Thymus (tissue), 11 donors: Measurements from ENCODE around the gene UBE2G1. TPM values are rescaled to one million over a fixed set of nuclear protein-coding genes. Genes with fewer than 3 reads are reported as not detected.

Source experiments
- DNase-seq, 9 donors: peaks; one replicate each; pipeline ENCODE4 v3.0.0-alpha.2; 2013; ENCODE audit warnings: low spot score in 9 of 9, low read depth in 6 of 9, missing footprints in 1 of 9
- H3K27ac ChIP-seq, 2 donors: one replicate each; pipeline ENCODE4 v1.5.1; 2013; ENCODE audit warnings: control low read depth in 1 of 2, low read depth in 1 of 2, low read length in 1 of 2, mild to moderate bottlenecking in 1 of 2, moderate library complexity in 1 of 2
- H3K27me3 ChIP-seq, 2 donors: one replicate each; pipeline ENCODE4 v1.5.1; 2013; ENCODE audit warnings: low read length in 1 of 2; ENCODE audit not compliant: control insufficient read depth in 2 of 2, insufficient read depth in 1 of 2
- H3K36me3 ChIP-seq, 2 donors: one replicate each; pipeline ENCODE4 v1.5.1; 2013; ENCODE audit warnings: low read length in 1 of 2, mild to moderate bottlenecking in 1 of 2, moderate library complexity in 1 of 2; ENCODE audit not compliant: control insufficient read depth in 2 of 2, insufficient read depth in 2 of 2
- H3K4me1 ChIP-seq, 2 donors: one replicate each; pipeline ENCODE4 v1.5.1; 2013; ENCODE audit warnings: low read length in 2 of 2; ENCODE audit not compliant: control insufficient read depth in 2 of 2, insufficient read depth in 2 of 2
- H3K4me3 ChIP-seq, 2 donors: one replicate each; pipeline ENCODE4 v1.5.1; 2013; ENCODE audit warnings: low read length in 2 of 2, control low read depth in 1 of 2, mild to moderate bottlenecking in 1 of 2
- H3K9me3 ChIP-seq, 2 donors: one replicate each; pipeline ENCODE4 v1.5.1; 2013; ENCODE audit warnings: low read length in 1 of 2, mild to moderate bottlenecking in 1 of 2; ENCODE audit not compliant: control insufficient read depth in 2 of 2, insufficient read depth in 1 of 2
- WGBS: extraction: QIAGEN DNeasy Blood & Tissue Kit; methylation state at CpG from one replicate; pipeline ENCODE4 v1.1.7; 2013; 5-methylcytosine and 5-hydroxymethylcytosine counted together
- polyA plus RNA-seq: library from polyadenylated mRNA; stranded (reverse); fragments of 200-250 nt; gene quantifications from one replicate; pipeline ENCODE4 v1.2.3, GENCODE V29; 2013
- total RNA-seq: library from RNA; stranded (reverse); fragments of 120-200 nt; gene quantifications from one replicate; pipeline ENCODE4 v1.2.4, GENCODE V29; 2013
- donor health status: healthy.

UBE2G1 gene
- total and polyA plus RNA-seq, 2 donors: 19.5 to 31.8 TPM

DNA sequence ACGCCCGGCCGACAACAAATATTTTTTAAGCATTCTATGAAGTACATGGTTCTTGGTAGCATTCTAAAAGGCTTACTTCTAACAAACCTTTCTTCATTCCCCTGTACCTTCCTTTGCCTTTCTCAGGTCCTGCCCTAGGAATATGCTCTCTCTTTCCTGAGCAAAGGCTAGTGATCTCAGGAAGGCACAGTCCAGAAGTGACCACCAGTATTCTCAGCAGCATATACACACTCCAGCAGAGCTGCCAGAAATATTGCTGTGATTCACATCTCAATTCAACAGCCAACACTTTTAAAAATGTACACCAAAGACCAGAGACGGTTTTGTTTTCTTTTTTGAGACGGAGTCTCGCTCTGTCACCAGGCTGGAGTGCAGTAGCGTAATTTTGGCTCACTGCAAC is 61.3 kb downstream of the UBE2G1 start:
- peaks cover 9 to 13% of the 10 kb centered on the region in 2 donors for H3K36me3 ChIP-seq
- no peaks in the 10 kb centered on the region for H3K27me3 ChIP-seq

DNA sequence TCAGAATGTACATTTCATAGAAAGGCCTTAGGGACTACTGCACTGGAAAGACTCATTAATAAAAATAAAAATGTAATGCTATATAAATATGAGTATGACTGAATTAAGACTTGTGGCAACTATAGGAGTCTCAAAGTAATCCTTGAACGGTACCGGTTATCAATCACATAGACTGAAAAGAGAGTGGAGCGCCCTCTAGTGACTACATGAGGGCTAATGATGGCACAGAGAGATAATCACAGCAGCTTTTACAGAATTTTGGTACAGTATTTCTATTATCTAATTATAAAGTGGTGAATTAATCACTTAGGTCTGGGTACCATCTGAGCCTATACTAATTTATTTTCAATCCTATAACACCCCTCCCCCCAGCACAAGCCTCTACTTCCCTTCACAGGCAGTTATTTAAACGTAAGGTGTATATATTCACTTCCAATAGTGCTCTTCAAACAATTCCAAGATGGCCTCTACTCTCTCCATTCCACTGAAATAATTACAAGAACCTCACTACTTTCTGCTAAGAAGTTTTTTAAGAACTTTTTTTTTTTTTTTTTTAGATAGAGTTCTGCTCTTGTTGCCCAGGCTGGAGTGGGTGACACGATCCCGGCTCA is 62.0 kb downstream of the UBE2G1 start:
- Histone ChIP-seq H3K4me3 (no peak overlapping the region), H3K27me3 (no peaks in the 10 kb centered on the region), H3K9me3 (no peaks in the 10 kb centered on the region), H3K36me3 (peaks cover 9 to 13% of the 10 kb centered on the region in 2 donors), H3K4me1 (no peaks in the 10 kb centered on the region), H3K27ac (no peak overlapping the region)
- 56% methylated on average over 6 of the region's 6 CpGs for WGBS
- DNase-seq: peak; percentile 3 to 60 (median 36)

More for the DNA sequence above, 61.3 kb downstream of the UBE2G1 start:
- 98% methylated on average over 7 of the region's 7 CpGs for WGBS
- no peak overlapping the region for H3K4me3 ChIP-seq
- H3K27ac ChIP-seq: no peak overlapping the region
- no peak for DNase-seq
- H3K4me1 ChIP-seq: no peaks in the 10 kb centered on the region
- H3K9me3 ChIP-seq: no peaks in the 10 kb centered on the region

DNA sequence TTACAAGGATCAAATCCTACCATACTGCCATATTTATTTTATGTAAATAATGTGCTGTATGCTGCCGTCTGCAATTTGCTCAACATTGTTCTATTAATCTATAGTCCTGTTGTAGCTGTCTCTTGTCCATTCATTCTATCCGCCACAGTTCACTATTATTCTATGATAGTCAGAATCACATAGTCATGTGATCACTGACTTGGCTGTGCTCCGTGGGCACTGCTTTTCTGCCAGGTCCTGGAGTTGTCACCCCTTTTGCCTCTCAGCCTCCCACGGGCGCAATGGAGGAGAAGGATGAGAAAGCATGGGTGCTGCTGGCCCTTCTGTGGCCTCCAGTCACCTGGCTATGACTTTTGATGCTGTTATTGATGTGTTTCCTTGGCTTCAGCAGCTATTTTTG is 65.4 kb downstream of the UBE2G1 start:
- H3K9me3 ChIP-seq: no peaks in the 10 kb centered on the region
- H3K4me1 ChIP-seq: no peaks in the 10 kb centered on the region
- no peak overlapping the region for H3K4me3 ChIP-seq
- no peak for DNase-seq
- H3K27ac ChIP-seq: no peak overlapping the region
- H3K36me3 ChIP-seq: peaks cover 13 to 14% of the 10 kb centered on the region in 2 donors
- no peaks in the 10 kb centered on the region for H3K27me3 ChIP-seq
- 96% methylated on average over 5 of the region's 5 CpGs for WGBS

DNA sequence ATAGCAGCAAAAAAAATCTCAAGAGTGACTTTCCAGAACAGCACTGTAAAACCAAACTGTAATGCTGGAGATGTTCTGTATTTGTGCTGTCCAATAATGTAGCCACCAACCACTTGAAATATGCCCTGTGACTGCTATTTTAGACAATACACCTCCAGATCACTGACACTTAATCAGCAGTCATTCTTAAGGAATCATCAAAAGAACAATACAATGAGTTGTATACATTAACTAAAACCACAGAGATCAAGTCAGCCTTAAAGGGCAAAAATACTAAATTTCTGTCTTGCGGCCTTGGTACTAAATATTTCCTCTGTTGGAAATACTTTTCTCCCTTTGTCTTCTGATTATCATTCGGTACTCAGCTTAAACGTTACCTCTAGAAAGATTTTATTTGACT is 69.1 kb downstream of the UBE2G1 start:
- Histone ChIP-seq H3K27ac (no peak overlapping the region), H3K27me3 (no peaks in the 10 kb centered on the region), H3K9me3 (no peaks in the 10 kb centered on the region), H3K4me1 (no peaks in the 10 kb centered on the region), H3K4me3 (no peak overlapping the region), H3K36me3 (peaks cover 17 to 18% of the 10 kb centered on the region in 2 donors)
- no peak for DNase-seq
- 98% methylated on average over 3 of the region's 3 CpGs for WGBS

DNA sequence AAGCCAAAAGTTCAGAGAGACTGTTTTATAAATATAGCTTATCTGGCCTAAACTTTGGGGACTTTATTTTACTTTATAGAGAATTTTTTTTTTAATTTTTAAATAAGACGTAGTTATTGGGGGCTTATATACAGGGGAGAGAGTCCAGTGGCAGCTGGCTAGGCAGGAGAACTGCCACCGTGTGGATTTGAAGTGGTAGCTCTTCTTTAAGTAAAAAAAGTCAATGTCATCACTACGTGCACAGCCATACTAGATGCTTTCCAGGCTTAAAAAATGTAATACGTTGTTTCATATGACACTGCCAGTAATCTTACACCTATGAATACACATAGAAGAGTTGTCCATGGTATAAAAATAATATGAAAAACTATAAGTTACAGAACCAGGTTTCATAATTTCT is 70.8 kb downstream of the UBE2G1 start:
- peaks cover 10 to 19% of the 10 kb centered on the region in 2 donors for H3K36me3 ChIP-seq
- no peak overlapping the region for H3K27ac ChIP-seq
- no peak for DNase-seq
- H3K4me3 ChIP-seq: no peak overlapping the region
- H3K4me1 ChIP-seq: no peaks in the 10 kb centered on the region
- H3K9me3 ChIP-seq: no peaks in the 10 kb centered on the region
- no peaks in the 10 kb centered on the region for H3K27me3 ChIP-seq
- whole genome bisulfite sequencing: 84% methylated on average over 4 of the region's 4 CpGs

DNA sequence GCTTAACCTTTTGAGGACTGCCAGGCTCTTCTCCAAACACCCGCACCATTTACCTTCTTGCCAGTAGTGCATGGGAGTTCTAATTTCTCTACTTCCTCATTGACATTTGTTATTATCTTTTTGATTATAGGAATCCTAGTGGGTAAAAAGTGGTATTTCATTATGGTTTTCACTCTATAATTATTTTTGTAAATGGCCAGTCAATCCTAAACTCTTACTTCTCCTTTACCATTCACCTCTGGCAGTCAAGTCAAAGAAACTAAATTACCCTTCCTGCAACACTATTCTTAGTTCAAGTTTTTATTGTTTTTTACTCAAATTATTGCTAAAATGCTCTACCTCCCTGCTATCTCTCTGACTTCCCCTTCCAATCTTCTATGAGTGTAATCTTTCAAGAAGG is 72.9 kb downstream of the UBE2G1 start:
- WGBS: 97% methylated on average over 1 of the region's 1 CpG

DNA sequence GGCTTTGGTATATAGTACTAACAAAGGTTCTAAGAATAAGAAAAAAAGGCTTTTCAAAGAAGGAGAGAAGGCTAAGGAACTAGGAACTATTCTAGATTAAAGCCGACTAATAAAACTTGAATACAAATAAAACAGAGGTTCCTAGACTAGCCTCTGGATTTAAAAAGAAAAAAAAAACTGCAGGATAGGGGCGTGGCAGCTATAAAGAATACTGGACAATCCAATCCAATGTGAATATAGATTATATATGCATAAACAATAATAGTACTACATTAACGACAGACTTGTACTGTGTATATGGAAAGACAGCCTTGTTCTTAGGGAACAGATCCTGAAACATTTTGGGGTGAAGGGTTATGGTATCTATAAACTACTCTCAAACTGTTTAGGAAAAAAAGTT is 78.8 kb downstream of the UBE2G1 start:
- H3K4me1 ChIP-seq: no peaks in the 10 kb centered on the region
- H3K36me3 ChIP-seq: peaks cover 9 to 26% of the 10 kb centered on the region in 2 donors
- WGBS: 97% methylated on average over 3 of the region's 3 CpGs
- no peak overlapping the region for H3K4me3 ChIP-seq
- no peak for DNase-seq
- no peaks in the 10 kb centered on the region for H3K27me3 ChIP-seq
- H3K27ac ChIP-seq: no peak overlapping the region
- H3K9me3 ChIP-seq: no peaks in the 10 kb centered on the region

More for the DNA sequence above, 72.9 kb downstream of the UBE2G1 start:
- no peak for DNase-seq
- H3K36me3 ChIP-seq: peaks cover 17 to 24% of the 10 kb centered on the region in 2 donors
- H3K9me3 ChIP-seq: no peaks in the 10 kb centered on the region
- no peaks in the 10 kb centered on the region for H3K27me3 ChIP-seq
- no peak overlapping the region for H3K27ac ChIP-seq
- no peaks in the 10 kb centered on the region for H3K4me1 ChIP-seq
- no peak overlapping the region for H3K4me3 ChIP-seq

DNA sequence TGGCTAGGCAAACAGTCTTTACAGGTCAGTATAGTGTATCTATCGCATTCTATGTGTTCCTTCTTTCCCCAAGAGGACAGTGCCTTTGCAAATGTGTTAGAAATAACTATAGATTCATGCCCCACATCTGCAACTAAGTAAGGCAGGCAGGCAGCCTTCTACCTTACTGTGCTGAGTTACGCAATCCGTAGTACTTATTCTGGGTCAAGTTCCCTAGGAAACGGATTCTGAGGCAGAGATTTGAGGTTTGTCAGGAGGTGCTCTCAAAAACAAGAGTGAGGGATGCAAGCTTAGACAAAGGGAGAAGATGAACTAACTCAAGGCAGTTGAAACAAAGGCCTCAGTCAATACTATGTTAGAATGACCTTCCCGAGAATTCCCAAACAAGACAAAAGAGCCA is 90.0 kb downstream of the UBE2G1 start:
- 99% methylated on average over 5 of the region's 5 CpGs for WGBS
- Histone ChIP-seq H3K9me3 (no peaks in the 10 kb centered on the region), H3K36me3 (peaks cover 12 to 22% of the 10 kb centered on the region in 2 donors)

DNA sequence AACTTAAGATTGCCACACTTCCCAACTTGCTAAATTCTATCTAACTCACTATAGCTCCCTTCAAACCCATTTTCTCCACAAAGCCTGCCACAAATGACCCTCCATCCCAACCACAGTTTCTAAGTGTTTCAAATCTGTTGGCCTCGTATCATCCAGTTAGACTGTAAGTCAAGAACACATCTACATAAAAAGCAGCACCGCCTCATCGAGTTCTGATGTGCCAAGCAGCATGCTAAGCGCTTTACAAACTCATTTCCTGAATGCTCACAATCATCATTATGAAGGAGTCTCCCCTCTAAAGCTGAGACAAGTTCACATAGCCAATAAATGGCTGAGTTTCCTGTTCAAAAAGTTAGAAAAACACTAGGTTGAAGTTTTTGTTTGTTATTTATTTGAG is 93.5 kb downstream of the UBE2G1 start:
- whole genome bisulfite sequencing: 97% methylated on average over 4 of the region's 4 CpGs
- H3K4me3 ChIP-seq: no peak overlapping the region
- no peaks in the 10 kb centered on the region for H3K27me3 ChIP-seq
- peaks cover 15 to 44% of the 10 kb centered on the region in 2 donors for H3K36me3 ChIP-seq
- H3K4me1 ChIP-seq: no peaks in the 10 kb centered on the region
- DNase-seq: no peak
- H3K9me3 ChIP-seq: no peaks in the 10 kb centered on the region
- H3K27ac ChIP-seq: no peak overlapping the region

More for the DNA sequence above, 90.0 kb downstream of the UBE2G1 start:
- Histone ChIP-seq H3K4me1 (no peaks in the 10 kb centered on the region), H3K4me3 (no peak overlapping the region), H3K27me3 (no peaks in the 10 kb centered on the region), H3K27ac (no peak overlapping the region)
- no peak for DNase-seq
